B cell (primary cell): ENCODE data around the gene SCN8A. TPM values are rescaled to one million over a fixed set of nuclear protein-coding genes. Genes with fewer than 3 reads are reported as not detected.

Experiments used
- ATAC-seq: fragments of 200-7000 bp; cut with Tn5 transposase; one replicate; pipeline ENCODE4 v1.10.0; 2021; ENCODE audit warnings: low read depth, mild to moderate bottlenecking, moderate number of reproducible peaks, moderate library complexity
- CTCF ChIA-PET: fragments of 350-600 bp; sonication (Branson Sonifier 250); formaldehyde crosslinking; loops from one replicate; lab custom pipeline; 2021; ENCODE audit warnings: antibody characterized with exemption, inconsistent platforms; lab: Charles Lee
- POLR2A ChIA-PET: fragments of 350-600 bp; sonication (Branson Sonifier 250); formaldehyde crosslinking; loops from one replicate; lab custom pipeline; 2021; ENCODE audit warnings: antibody characterized with exemption; lab: Charles Lee
- DNase-seq: peaks from one replicate; pipeline ENCODE4 v3.0.0; 2013
- H2AFZ ChIP-seq: 2 replicates; pipeline ENCODE4 v1.6.1; 2012; ENCODE audit warnings: mild to moderate bottlenecking, low read depth, low read length; ENCODE audit not compliant: insufficient read depth, poor library complexity, severe bottlenecking
- H3K27ac ChIP-seq, 2 donors: 1 replicate in 1 of 2; 2 replicates in 1 of 2; pipeline ENCODE4 v1.5.1; 2012 to 2013; ENCODE audit warnings: low read length in 2 of 2, mild to moderate bottlenecking in 2 of 2, moderate library complexity in 1 of 2
- H3K27me3 ChIP-seq, 4 experiments: fragments of 200-600 bp in 1 of 4; sonication (generic) in 1 of 4; replicated peaks in 1 of 4; 1 replicate in 2 of 4; 2 replicates in 2 of 4; pipeline versions ENCODE4 v1.6.1 to v1.7.0; 2013 to 2016; ENCODE audit warnings: low read length in 3 of 4, mild to moderate bottlenecking in 2 of 4, mixed read lengths in 1 of 4, moderate library complexity in 1 of 4; ENCODE audit not compliant: insufficient read depth in 4 of 4, control insufficient read depth in 3 of 4; ENCODE audit errors: control extremely low read depth in 1 of 4
- H3K36me3 ChIP-seq, 2 experiments: replicated peaks in 1 of 2; 1 replicate in 1 of 2; 2 replicates in 1 of 2; pipeline versions ENCODE4 v1.6.1 to v1.7.1; 2013; ENCODE audit warnings: low read length in 1 of 2; ENCODE audit not compliant: insufficient read depth in 2 of 2, control insufficient read depth in 1 of 2; ENCODE audit errors: control extremely low read depth in 1 of 2, extremely low read depth in 1 of 2
- H3K4me1 ChIP-seq, 2 donors: fragments of 200-600 bp in 1 of 2; sonication (generic) in 1 of 2; 1 replicate in 1 of 2; 2 replicates in 1 of 2; pipeline versions ENCODE4 v1.5.1 to v1.6.1; 2013 to 2017; ENCODE audit warnings: low read length in 2 of 2; ENCODE audit not compliant: control insufficient read depth in 2 of 2, insufficient read depth in 2 of 2
- H3K4me2 ChIP-seq: replicated peaks from 2 replicates; pipeline ENCODE3; 2012; ENCODE audit warnings: mild to moderate bottlenecking, low read depth, low read length; ENCODE audit not compliant: poor library complexity, severe bottlenecking
- H3K4me3 ChIP-seq, 5 experiments: fragments of 200-600 bp in 1 of 5; sonication (generic) in 1 of 5; 1 replicate in 3 of 5; 2 replicates in 2 of 5; pipeline versions ENCODE4 v1.5.1 to v1.7.0; 2011 to 2016; ENCODE audit warnings: low read length in 4 of 5, mild to moderate bottlenecking in 4 of 5, low read depth in 2 of 5, control low read depth in 1 of 5, moderate library complexity in 1 of 5; ENCODE audit not compliant: insufficient read depth in 1 of 5; ENCODE audit errors: control extremely low read depth in 1 of 5, extremely low read depth in 1 of 5
- H3K79me2 ChIP-seq: fragments of 200-600 bp; sonication (generic); one replicate; pipeline ENCODE4 v1.6.0; 2016; ENCODE audit warnings: low read length; ENCODE audit not compliant: control insufficient read depth, insufficient read depth
- H3K9ac ChIP-seq: fragments of 200-600 bp; sonication (generic); 2 replicates; pipeline ENCODE4 v1.6.1; 2017; ENCODE audit warnings: mild to moderate bottlenecking, low read length, moderate library complexity
- H3K9me3 ChIP-seq, 3 donors: one replicate each; pipeline versions ENCODE4 v1.6.1 to v1.7.1; 2013; ENCODE audit warnings: low read length in 2 of 3; ENCODE audit not compliant: control insufficient read depth in 2 of 3, insufficient read depth in 1 of 3; ENCODE audit errors: control extremely low read depth in 1 of 3
- H4K20me1 ChIP-seq: 2 replicates; pipeline ENCODE4 v1.6.0; 2012; ENCODE audit warnings: mild to moderate bottlenecking, low read length; ENCODE audit not compliant: insufficient read depth, control insufficient read depth, poor library complexity, severe bottlenecking
- H3K27ac Mint-ChIP-seq: one replicate; pipeline ENCODE4 v1.8.0; 2021; ENCODE audit warnings: mixed read lengths
- H3K27me3 Mint-ChIP-seq: one replicate; pipeline ENCODE4 v1.8.0; 2021; ENCODE audit warnings: mixed read lengths
- H3K4me1 Mint-ChIP-seq: one replicate; pipeline ENCODE4 v1.8.0; 2021; ENCODE audit warnings: mixed read lengths
- H3K4me3 Mint-ChIP-seq: one replicate; pipeline ENCODE4 v1.8.0; 2021; ENCODE audit warnings: mixed read lengths
- H3K9me3 Mint-ChIP-seq: one replicate; pipeline ENCODE4 v1.8.0; 2022; ENCODE audit warnings: mixed read lengths; ENCODE audit not compliant: insufficient read depth
- CTCF ChIP-seq: fragments of 200-600 bp; IDR thresholded peaks from one replicate; pipeline ENCODE4 v1.8.0; 2022; ENCODE audit warnings: antibody characterized with exemption, mild to moderate bottlenecking
- EZH2 ChIP-seq: IDR thresholded peaks from 2 replicates; pipeline ENCODE4 v1.6.1; 2012; ENCODE audit warnings: borderline replicate concordance, low read depth, mild to moderate bottlenecking, moderate library complexity, low read length; ENCODE audit not compliant: insufficient read depth, poor library complexity, severe bottlenecking
- WGBS: methylation state at CpG from one replicate; pipeline ENCODE4 v1.1.5; 2013; ENCODE audit warnings: missing lambda C conversion rate; ENCODE audit not compliant: insufficient coverage; 5-methylcytosine and 5-hydroxymethylcytosine counted together
- intact Hi-C: fragments of 100-400 bp; cut with micrococcal nuclease; formaldehyde crosslinking; loops from one replicate; pipeline ENCODE4 v1.10.0; 2022
- polyA plus RNA-seq: library from polyadenylated mRNA; depleted of rRNA; stranded (reverse); fragments of >200 nt; gene quantifications from 2 replicates; pipeline ENCODE4 v1.2.3, GENCODE V29; 2012
- total RNA-seq, 2 donors: library from RNA; stranded (reverse); fragments of 120-200 nt in 1 of 2; gene quantifications; 1 replicate in 1 of 2; 2 replicates in 1 of 2; pipeline versions ENCODE4 v1.2.3 to v1.2.4, GENCODE V29; 2013 to 2022

Gene SCN8A
- total and polyA plus RNA-seq, 2 donors (not counting 1 experiment from before 2014, with no cell fraction given), result 0.78 to 1.0 TPM

GRCh38 chr12:51827925-51828818, 237.1 kb downstream of the SCN8A start:
- H3K4me3 Mint-ChIP-seq, result no peak overlapping the region
- peaks cover 0 to 38% (median 11%) of the 10 kb centered on the region in 4 experiments for H3K27me3 ChIP-seq

More at GRCh38 chr12:51827925-51828818, 237.1 kb downstream of the SCN8A start:
- H3K4me2 ChIP-seq, result peak overlapping the region; percentile 2
- no peak overlapping the region for H3K4me3 ChIP-seq
- H3K27me3 Mint-ChIP-seq, result peaks cover 42% of the 10 kb centered on the region
- WGBS, result 5% methylated on average over 9 of the region's 11 CpGs
- H2AFZ ChIP-seq, result no peak overlapping the region
- no peaks in the 10 kb centered on the region for H3K79me2 ChIP-seq
- POLR2A ChIA-PET, result interaction anchor here (0.6 kb wide), 1 partner anchor 48 kb away, joined by 6 read pairs; no protein-coding TSS in a partner anchor
- H3K4me1 Mint-ChIP-seq, result peaks cover 20% of the 10 kb centered on the region
- TF ChIP-seq EZH2 (no peak), CTCF (no peak)
- H4K20me1 ChIP-seq, result no peaks in the 10 kb centered on the region
- peaks cover 16 to 19% of the 10 kb centered on the region in 2 donors for H3K4me1 ChIP-seq
- H3K9me3 ChIP-seq, result peaks cover 0 to 6% (median 0%) of the 10 kb centered on the region in 3 donors
- no peak overlapping the region for H3K27ac ChIP-seq
- no peak for ATAC-seq
- intact Hi-C loops, result no loop called here
- CTCF ChIA-PET, result interaction anchor here (1.0 to 1.5 kb wide), 2 partner anchors 7 to 11 kb away, joined by 3 to 6 read pairs; no protein-coding TSS in a partner anchor
- H3K9ac ChIP-seq, result no peak overlapping the region
- H3K27ac Mint-ChIP-seq, result no peak overlapping the region
- no peak for DNase-seq
- H3K9me3 Mint-ChIP-seq, result no peaks in the 10 kb centered on the region
- no peaks in the 10 kb centered on the region for H3K36me3 ChIP-seq
